GM12874 (cell line): ENCODE data around the gene ANO6.

Experiments
- CTCF ChIP-seq: IDR thresholded peaks from 2 replicates; pipeline ENCODE4 v1.5.1; 2011; ENCODE audit warnings: low read depth, mild to moderate bottlenecking, control low read depth, low read length, moderate library complexity; ENCODE audit not compliant: insufficient read depth

The ANO6 gene

GRCh38 chr12:45432710-45433109 lies 216.8 kb downstream of the ANO6 start:
- no peak for TF ChIP-seq CTCF

GRCh38 chr12:45433441-45433868 lies 217.6 kb downstream of the ANO6 start:
- TF ChIP-seq CTCF: no peak

GRCh38 chr12:45434094-45434493 lies 218.2 kb downstream of the ANO6 start:
- no peak for TF ChIP-seq CTCF

- TF ChIP-seq CTCF: no peak
Measured at GRCh38 chr12:45435945-45436710, 220.2 kb downstream of the ANO6 start.

GRCh38 chr12:45439039-45439438 lies 223.1 kb downstream of the ANO6 start:
- TF ChIP-seq CTCF: no peak

- no peak for TF ChIP-seq CTCF
Measured at GRCh38 chr12:45446013-45446412, 230.1 kb downstream of the ANO6 start.

- TF ChIP-seq CTCF: no peak
Measured at GRCh38 chr12:45458238-45458637, 242.3 kb downstream of the ANO6 start.
